PC-9 (cell line): ENCODE results near the gene ADAMTSL4. TPM values are rescaled to one million over a fixed set of nuclear protein-coding genes. Genes with fewer than 3 reads are reported as not detected.

ENCODE experiments used
- BruUV-seq: library from RNA; stranded (reverse); fragments of 400-500 nt; replicated peaks from 2 replicates; lab custom pipeline; 2021; lab: Mats Ljungman, UMichigan
- CTCF ChIA-PET: fragments of 300-600 bp; sonication (Branson Sonifier 250); formaldehyde crosslinking; loops from one replicate; lab custom pipeline; 2022; ENCODE audit warnings: antibody characterized with exemption; lab: Charles Lee
- POLR2A ChIA-PET: fragments of 300-600 bp; sonication (Branson Sonifier 250); formaldehyde crosslinking; loops from one replicate; lab custom pipeline; 2022; ENCODE audit warnings: antibody characterized with exemption; ENCODE audit not compliant: unreplicated experiment; lab: Charles Lee
- DNase-seq, 2 experiments: peaks; one replicate each; pipeline versions ENCODE4 v3.0.0 to v3.0.0-alpha.2; 2015 to 2022; ENCODE audit warnings: mixed read lengths in 1 of 2
- H2AFZ ChIP-seq: fragments of 200-600 bp; sonication (generic); 2 replicates; pipeline ENCODE4 v1.8.1; 2017; ENCODE audit warnings: antibody characterized with exemption
- H3F3A ChIP-seq: fragments of 200-600 bp; sonication (generic); 2 replicates; pipeline ENCODE4 v1.8.1; 2017; ENCODE audit warnings: antibody characterized with exemption, mild to moderate bottlenecking, low read depth; ENCODE audit not compliant: insufficient read depth
- H3K27ac ChIP-seq: fragments of 200-600 bp; sonication (generic); 2 replicates; pipeline ENCODE4 v1.6.1; 2016; ENCODE audit warnings: mixed run types
- H3K27me3 ChIP-seq: fragments of 200-600 bp; sonication (generic); 2 replicates; pipeline ENCODE4 v1.6.1; 2016; ENCODE audit warnings: low read depth, mixed run types; ENCODE audit not compliant: insufficient read depth
- H3K36me3 ChIP-seq: fragments of 200-600 bp; sonication (generic); 2 replicates; pipeline ENCODE4 v1.6.1; 2016; ENCODE audit warnings: low read depth, mixed run types
- H3K4me1 ChIP-seq: fragments of 200-600 bp; sonication (generic); replicated peaks from 2 replicates; pipeline ENCODE4 v1.6.1; 2016; ENCODE audit warnings: mixed run types; ENCODE audit not compliant: insufficient read depth
- H3K4me2 ChIP-seq: fragments of 200-600 bp; sonication (generic); 2 replicates; pipeline ENCODE4 v1.6.1; 2017; ENCODE audit warnings: mixed run types
- H3K4me3 ChIP-seq: fragments of 200-600 bp; sonication (generic); 2 replicates; pipeline ENCODE4 v1.6.1; 2016; ENCODE audit warnings: mixed run types
- H3K79me2 ChIP-seq: fragments of 200-600 bp; sonication (generic); 2 replicates; pipeline ENCODE4 v1.6.1; 2017; ENCODE audit warnings: low read depth, mixed run types
- H3K9me2 ChIP-seq: fragments of 200-600 bp; sonication (generic); 2 replicates; pipeline ENCODE4 v1.8.1; 2017; ENCODE audit warnings: mild to moderate bottlenecking; ENCODE audit not compliant: insufficient read depth
- H3K9me3 ChIP-seq: fragments of 200-600 bp; sonication (generic); 2 replicates; pipeline ENCODE4 v1.8.1; 2016; ENCODE audit warnings: low read depth; ENCODE audit not compliant: insufficient read depth
- H4K20me1 ChIP-seq: fragments of 200-600 bp; sonication (generic); 2 replicates; pipeline ENCODE4 v1.8.1; 2017; ENCODE audit not compliant: insufficient read depth
- EZH2 ChIP-seq: fragments of 200-600 bp; sonication (generic); IDR thresholded peaks from 2 replicates; pipeline ENCODE4 v1.8.0; 2017; ENCODE audit warnings: antibody characterized with exemption, low read depth
- intact Hi-C: fragments of 100-400 bp; cut with micrococcal nuclease; formaldehyde crosslinking; loops from one replicate; pipeline ENCODE4 v1.10.0; 2022; ENCODE audit not compliant: unreplicated experiment
- total RNA-seq: library from RNA; stranded (reverse); gene quantifications from 2 replicates; pipeline ENCODE4 v1.2.3, GENCODE V29; 2021
- TF ChIP-seq, protein P1 (sequence below): fragments of 200-600 bp; sonication (generic); conservative IDR thresholded peaks from 2 replicates; pipeline ENCODE4 v1.6.1; 2017; ENCODE audit warnings: mixed run types, antibody characterized with exemption, mild to moderate bottlenecking, moderate library complexity

The ADAMTSL4 gene
- total RNA-seq, 1 experiment from 2014 or later = 67.9 TPM

DNA sequence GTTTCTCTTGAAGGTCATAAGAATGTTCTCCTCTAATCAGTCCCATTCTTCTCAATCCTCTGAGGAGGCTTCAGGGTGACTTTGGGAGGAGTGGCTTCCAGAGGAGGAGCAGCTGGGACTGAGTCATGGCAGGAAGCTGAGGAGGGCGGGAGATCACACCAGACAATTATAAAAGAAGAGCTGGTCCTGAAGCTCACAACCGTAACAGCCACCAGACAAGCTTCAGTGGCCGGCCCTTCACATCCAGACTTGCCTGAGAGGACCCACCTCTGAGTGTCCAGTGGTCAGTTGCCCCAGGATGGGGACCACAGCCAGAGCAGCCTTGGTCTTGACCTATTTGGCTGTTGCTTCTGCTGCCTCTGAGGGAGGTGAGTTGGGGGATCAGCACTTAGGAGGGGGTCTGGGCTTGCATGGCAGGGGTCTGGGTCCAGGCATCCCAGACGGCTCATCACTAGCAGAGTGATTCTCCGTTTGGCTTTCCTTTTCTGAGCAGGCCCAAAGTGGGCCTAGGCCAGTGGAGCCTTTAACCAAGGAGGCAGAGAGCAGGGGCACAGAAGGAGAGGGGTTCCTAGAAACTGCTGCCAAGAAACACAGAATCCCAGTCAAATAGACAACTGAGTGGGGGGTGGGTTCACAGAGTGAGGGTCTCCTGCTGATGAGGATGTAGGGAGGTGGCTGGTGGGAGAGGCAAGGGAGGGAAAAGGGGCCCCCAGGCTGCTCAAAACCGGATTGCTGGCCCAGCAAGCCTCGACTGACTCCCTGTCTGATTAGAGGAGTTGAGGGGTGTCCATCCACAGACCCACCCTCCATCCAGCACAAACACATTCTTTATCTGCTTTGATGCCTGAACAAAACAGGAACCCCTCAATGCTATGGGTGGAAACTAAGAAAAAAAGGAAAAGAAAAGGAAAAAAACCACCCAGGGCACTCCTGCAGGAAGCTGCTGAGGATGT lies 41.0 kb upstream of the ADAMTSL4 start, which contains the start of gene ECM1:
Gene ECM1 (plus strand): TSS at position 198 of the 953 bp plus-strand sequence. CDS start 101 bp downstream, at position 299.
- Histone ChIP-seq H3K9me3 (no peaks in the 10 kb centered on the region), H3F3A (no peaks in the 10 kb centered on the region; the same call in 1 of the 2 replicates), H3K4me2 (peak within 1 kb of the TSS; percentile 32; the same call in 1 of the 2 replicates), H4K20me1 (no peaks in the 10 kb centered on the region), H3K4me1 (peaks cover 13% of the 10 kb centered on the region), H3K36me3 (no peaks in the 10 kb centered on the region), H3K27me3 (no peaks in the 10 kb centered on the region), H3K27ac (no peak within 1 kb of the TSS), H2AFZ (no peak within 1 kb of the TSS), H3K79me2 (no peaks in the 10 kb centered on the region), H3K9me2 (no peaks in the 10 kb centered on the region), H3K4me3 (no peak within 1 kb of the TSS)
- ChIA-PET CTCF (interaction anchor here (1.0 kb wide), 1 partner anchor 30 kb away, joined by 4 read pairs; no protein-coding TSS in a partner anchor), POLR2A (interaction anchor here (0.6 to 1.0 kb wide), 3 partner anchors 8 to 30 kb away, joined by 5 to 29 read pairs (median 7); partner anchors contain the start of gene FALEC)
- peak; percentile 55 to 63 for DNase-seq
- TF ChIP-seq EZH2 = no peak
- TF ChIP-seq, protein P1, sequence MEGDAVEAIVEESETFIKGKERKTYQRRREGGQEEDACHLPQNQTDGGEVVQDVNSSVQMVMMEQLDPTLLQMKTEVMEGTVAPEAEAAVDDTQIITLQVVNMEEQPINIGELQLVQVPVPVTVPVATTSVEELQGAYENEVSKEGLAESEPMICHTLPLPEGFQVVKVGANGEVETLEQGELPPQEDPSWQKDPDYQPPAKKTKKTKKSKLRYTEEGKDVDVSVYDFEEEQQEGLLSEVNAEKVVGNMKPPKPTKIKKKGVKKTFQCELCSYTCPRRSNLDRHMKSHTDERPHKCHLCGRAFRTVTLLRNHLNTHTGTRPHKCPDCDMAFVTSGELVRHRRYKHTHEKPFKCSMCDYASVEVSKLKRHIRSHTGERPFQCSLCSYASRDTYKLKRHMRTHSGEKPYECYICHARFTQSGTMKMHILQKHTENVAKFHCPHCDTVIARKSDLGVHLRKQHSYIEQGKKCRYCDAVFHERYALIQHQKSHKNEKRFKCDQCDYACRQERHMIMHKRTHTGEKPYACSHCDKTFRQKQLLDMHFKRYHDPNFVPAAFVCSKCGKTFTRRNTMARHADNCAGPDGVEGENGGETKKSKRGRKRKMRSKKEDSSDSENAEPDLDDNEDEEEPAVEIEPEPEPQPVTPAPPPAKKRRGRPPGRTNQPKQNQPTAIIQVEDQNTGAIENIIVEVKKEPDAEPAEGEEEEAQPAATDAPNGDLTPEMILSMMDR = no peak
- BruUV-seq = TSS peak; percentile 71
- intact Hi-C loops = no loop called here

DNA sequence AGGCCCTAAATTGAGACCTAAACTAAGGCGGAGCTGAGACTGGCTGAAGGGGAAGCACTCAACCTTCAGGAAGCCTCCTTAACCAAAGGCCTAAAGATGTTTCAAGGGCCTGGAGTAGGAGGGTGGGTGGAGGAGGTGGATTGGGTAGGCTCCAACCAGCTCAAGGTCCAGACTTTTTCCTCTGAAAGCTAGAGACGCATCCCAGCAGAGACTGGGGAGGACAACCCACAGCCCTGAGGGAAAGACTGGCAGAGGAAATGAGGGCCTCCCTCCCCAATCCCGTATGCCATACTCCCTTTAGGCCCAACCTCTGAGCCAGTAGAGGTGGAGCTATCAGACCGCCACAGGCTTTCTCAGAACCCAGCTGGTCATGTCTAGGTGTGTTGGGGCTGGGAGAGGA lies 40.2 kb upstream of the ADAMTSL4 start:
- intact Hi-C loops = no loop called here
- TF ChIP-seq, protein P1 = no peak
- TF ChIP-seq EZH2 = no peak
- Histone ChIP-seq H3K9me3 (no peaks in the 10 kb centered on the region), H3F3A (no peaks in the 10 kb centered on the region; the same call in 1 of the 2 replicates), H3K36me3 (no peaks in the 10 kb centered on the region), H3K9me2 (no peaks in the 10 kb centered on the region), H3K4me3 (no peak overlapping the region), H2AFZ (no peak overlapping the region), H4K20me1 (no peaks in the 10 kb centered on the region), H3K79me2 (no peaks in the 10 kb centered on the region), H3K27ac (no peak overlapping the region), H3K27me3 (no peaks in the 10 kb centered on the region), H3K4me2 (no peak overlapping the region), H3K4me1 (peaks cover 19% of the 10 kb centered on the region)
- BruUV-seq = no TSS peak
- ChIA-PET CTCF (no interaction called here), POLR2A (interaction anchor here (0.8 kb wide), 1 partner anchor 9 kb away, joined by 5 read pairs; no protein-coding TSS in a partner anchor)
- no peak for DNase-seq

DNA sequence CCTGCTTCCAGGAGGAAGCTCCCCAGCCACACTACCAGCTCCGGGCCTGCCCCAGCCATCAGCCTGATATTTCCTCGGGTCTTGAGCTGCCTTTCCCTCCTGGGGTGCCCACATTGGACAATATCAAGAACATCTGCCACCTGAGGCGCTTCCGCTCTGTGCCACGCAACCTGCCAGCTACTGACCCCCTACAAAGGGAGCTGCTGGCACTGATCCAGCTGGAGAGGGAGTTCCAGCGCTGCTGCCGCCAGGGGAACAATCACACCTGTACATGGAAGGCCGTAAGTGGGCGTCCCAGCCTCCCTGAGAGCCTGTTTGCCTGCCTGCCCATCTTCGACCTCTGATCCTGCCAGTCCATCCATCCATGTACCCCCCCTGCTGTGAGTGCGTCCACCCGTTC lies 37.7 kb upstream of the ADAMTSL4 start:
- no peaks in the 10 kb centered on the region for H3K79me2 ChIP-seq
- ChIA-PET CTCF (no interaction called here), POLR2A (no interaction called here)
- no peaks in the 10 kb centered on the region for H4K20me1 ChIP-seq
- no peak overlapping the region for H3K27ac ChIP-seq
- no peaks in the 10 kb centered on the region for H3K36me3 ChIP-seq
- H3K9me3 ChIP-seq = no peaks in the 10 kb centered on the region
- H3K4me3 ChIP-seq = no peak overlapping the region
- no peaks in the 10 kb centered on the region for H3K9me2 ChIP-seq
- peaks cover 3% of the 10 kb centered on the region for H3F3A ChIP-seq
- H3K4me1 ChIP-seq = peaks cover 29% of the 10 kb centered on the region
- DNase-seq = no peak
- H3K27me3 ChIP-seq = no peaks in the 10 kb centered on the region
- BruUV-seq = no TSS peak
- no peak for TF ChIP-seq EZH2
- TF ChIP-seq, protein P1 = no peak
- no peak overlapping the region for H2AFZ ChIP-seq
- H3K4me2 ChIP-seq = no peak overlapping the region
- intact Hi-C loops = no loop called here
